ENCODE measurements around the gene DLG1. TPM values are rescaled to one million over a fixed set of nuclear protein-coding genes. Genes with fewer than 3 reads are reported as not detected.

DLG1 gene
- total and polyA plus RNA-seq, 2 of the 4 experiments (the other 2 are of a cell fraction) = 21.2 to 57.7 TPM

DNA sequence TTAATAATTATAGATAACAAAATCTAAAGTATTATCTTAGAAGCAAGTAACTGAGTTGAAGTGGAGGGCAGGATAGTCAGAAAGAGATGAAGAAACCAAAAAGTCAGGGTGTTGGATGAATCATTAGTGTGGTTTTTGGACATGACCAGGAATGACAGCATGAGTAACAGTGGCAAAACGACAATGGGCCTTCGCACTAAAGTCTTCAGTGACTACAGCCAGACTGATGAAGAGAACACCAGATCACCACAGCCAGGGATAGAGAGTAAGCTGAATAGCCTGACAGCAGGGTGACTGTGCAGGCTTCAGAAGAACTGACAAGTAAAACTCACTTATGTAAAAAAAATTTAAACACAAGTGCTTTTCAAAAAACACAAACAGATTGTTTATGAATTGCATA lies 172.8 kb downstream of the DLG1 start:
- intact Hi-C loops (cut with micrococcal nuclease) (no loop called here), in situ Hi-C loops (cut with MboI; ENCODE audit: low sequenced_read_pairs) (no loop called here), dilution Hi-C loops (cut with HindIII; ENCODE audit: low sequenced_read_pairs, unreplicated experiment) (no loop called here)
- H4K5ac ChIP-seq (ENCODE audit: low read depth, low read length) = no peak overlapping the region
- no peak overlapping the region for H2AFZ ChIP-seq (replicated peaks; ENCODE audit: low read length, poor library complexity)
- H3K4me3 ChIP-seq (ENCODE audit: insufficient read depth, low read depth, low read length) = no peak overlapping the region
- ChIA-PET CTCF (interaction anchor here (1.1 kb wide), 1 partner anchor 9 kb away, joined by 4 read pairs; no protein-coding TSS in a partner anchor), POLR2A (ENCODE audit: unreplicated experiment) (no interaction called here)
- H2BK15ac ChIP-seq (ENCODE audit: low read depth, low read length) = no peak overlapping the region
- peaks cover 3% of the 10 kb centered on the region; the same call in 1 of the 2 replicates for H3K36me3 ChIP-seq (ENCODE audit: control insufficient read depth, insufficient read depth, low read length)
- H3K27me3 ChIP-seq (ENCODE audit: control insufficient read depth, insufficient read depth, low read length) = no peaks in the 10 kb centered on the region
- no peaks in the 10 kb centered on the region for H3K4me1 ChIP-seq (ENCODE audit: control insufficient read depth, insufficient read depth, low read length)
- no peak overlapping the region for H3K4ac ChIP-seq (ENCODE audit: low read depth, low read length)
- no peak overlapping the region for H3K18ac ChIP-seq (ENCODE audit: low read depth, low read length)
- no peak overlapping the region for H2AK9ac ChIP-seq (replicated peaks; ENCODE audit: low read depth, low read length, poor library complexity)
- H3K9me3 ChIP-seq (ENCODE audit: control insufficient read depth, insufficient read depth, low read length) = no peaks in the 10 kb centered on the region
- no peak overlapping the region for H4K8ac ChIP-seq (ENCODE audit: low read depth in 2 of 2, low read length in 2 of 2)
- no peak overlapping the region for H3K9ac ChIP-seq (ENCODE audit: low read depth, low read length)
- H4K20me1 ChIP-seq (ENCODE audit: insufficient read depth, low read length) = no peaks in the 10 kb centered on the region
- H2AK5ac ChIP-seq (ENCODE audit: low read depth, low read length) = no peak overlapping the region
- H2BK120ac ChIP-seq (ENCODE audit: low read depth, low read length) = no peak overlapping the region
- no peak overlapping the region for H4K91ac ChIP-seq (ENCODE audit: insufficient read depth, low read depth, low read length)
- DNase-seq = peak; percentile 53
- no peak overlapping the region for H3K56ac ChIP-seq (ENCODE audit: extremely low read depth, insufficient read depth, low read length)
- H3K4me2 ChIP-seq (ENCODE audit: low read depth, low read length) = no peak overlapping the region
- H3K9me1 ChIP-seq (ENCODE audit: insufficient read depth, low read length) = peaks cover 2% of the 10 kb centered on the region; the same call in 1 of the 2 replicates
- no peak overlapping the region for H2BK5ac ChIP-seq (ENCODE audit: low read depth, low read length, poor library complexity, severe bottlenecking)
- TF ChIP-seq CEBPB (IDR thresholded peaks at IDR 0.05; ENCODE audit: low read depth, low read length) = peak; percentile 12; the same call in 1 of the 2 replicates
- no peak for TF ChIP-seq SMC3 (IDR thresholded peaks at IDR 0.05; ENCODE audit: low read depth, low read length)
- TF ChIP-seq CHD1 (IDR thresholded peaks at IDR 0.05; ENCODE audit: low read depth, low read length) = no peak
- TF ChIP-seq MAZ (IDR thresholded peaks at IDR 0.05; ENCODE audit: borderline replicate concordance, low read depth, low read length) = no peak
- TF ChIP-seq, protein P1, sequence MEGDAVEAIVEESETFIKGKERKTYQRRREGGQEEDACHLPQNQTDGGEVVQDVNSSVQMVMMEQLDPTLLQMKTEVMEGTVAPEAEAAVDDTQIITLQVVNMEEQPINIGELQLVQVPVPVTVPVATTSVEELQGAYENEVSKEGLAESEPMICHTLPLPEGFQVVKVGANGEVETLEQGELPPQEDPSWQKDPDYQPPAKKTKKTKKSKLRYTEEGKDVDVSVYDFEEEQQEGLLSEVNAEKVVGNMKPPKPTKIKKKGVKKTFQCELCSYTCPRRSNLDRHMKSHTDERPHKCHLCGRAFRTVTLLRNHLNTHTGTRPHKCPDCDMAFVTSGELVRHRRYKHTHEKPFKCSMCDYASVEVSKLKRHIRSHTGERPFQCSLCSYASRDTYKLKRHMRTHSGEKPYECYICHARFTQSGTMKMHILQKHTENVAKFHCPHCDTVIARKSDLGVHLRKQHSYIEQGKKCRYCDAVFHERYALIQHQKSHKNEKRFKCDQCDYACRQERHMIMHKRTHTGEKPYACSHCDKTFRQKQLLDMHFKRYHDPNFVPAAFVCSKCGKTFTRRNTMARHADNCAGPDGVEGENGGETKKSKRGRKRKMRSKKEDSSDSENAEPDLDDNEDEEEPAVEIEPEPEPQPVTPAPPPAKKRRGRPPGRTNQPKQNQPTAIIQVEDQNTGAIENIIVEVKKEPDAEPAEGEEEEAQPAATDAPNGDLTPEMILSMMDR (conservative IDR thresholded peaks at IDR 0.05; ENCODE audit: low read depth, low read length) = no peak
- TF ChIP-seq, protein P2, sequence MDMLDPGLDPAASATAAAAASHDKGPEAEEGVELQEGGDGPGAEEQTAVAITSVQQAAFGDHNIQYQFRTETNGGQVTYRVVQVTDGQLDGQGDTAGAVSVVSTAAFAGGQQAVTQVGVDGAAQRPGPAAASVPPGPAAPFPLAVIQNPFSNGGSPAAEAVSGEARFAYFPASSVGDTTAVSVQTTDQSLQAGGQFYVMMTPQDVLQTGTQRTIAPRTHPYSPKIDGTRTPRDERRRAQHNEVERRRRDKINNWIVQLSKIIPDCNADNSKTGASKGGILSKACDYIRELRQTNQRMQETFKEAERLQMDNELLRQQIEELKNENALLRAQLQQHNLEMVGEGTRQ (IDR thresholded peaks at IDR 0.05; ENCODE audit: low read depth, low read length) = no peak
- no peak for TF ChIP-seq MAFK (IDR thresholded peaks at IDR 0.05; ENCODE audit: low read depth, low read length)
- peaks cover 6 to 14% of the 10 kb centered on the region in 2 experiments; a peak in 2 of 4 replicates for H3K79me1 ChIP-seq (ENCODE audit: low read depth in 1 of 2, low read length in 2 of 2)
- H3K27ac ChIP-seq (ENCODE audit: insufficient read depth, low read length) = no peak overlapping the region
- no TSS peak for BruUV-seq (replicated peaks)
- H3K23ac ChIP-seq (ENCODE audit: low read depth, low read length) = no peak overlapping the region
- H2BK20ac ChIP-seq (ENCODE audit: low read depth, low read length) = no peak overlapping the region
- no peak overlapping the region for H3K14ac ChIP-seq (replicated peaks; ENCODE audit: low read depth, low read length)
- ATAC-seq (ENCODE audit: low read depth) = no peak
- no CpG with 5 or more reads among the region's 2 CpGs for WGBS, 2 experiments (ENCODE audit: extremely low coverage in 2 of 2, insufficient read length in 1 of 2)

Measured in IMR-90 (cell line).